Sigmoid colon (tissue), 4 donors: ENCODE results near the gene CLSTN2.

Experiments
- EP300 ChIP-seq, 4 donors: sonication (generic); formaldehyde crosslinking; IDR thresholded peaks; one replicate each; pipeline ENCODE4 v1.6.1; 2017; ENCODE audit warnings: antibody characterized with exemption in 4 of 4
- POLR2A ChIP-seq, 2 donors: fragments of 450-650 bp; IDR thresholded peaks; one replicate each; pipeline ENCODE4 v1.6.1; 2016; ENCODE audit warnings: antibody characterized with exemption in 2 of 2, mild to moderate bottlenecking in 2 of 2, moderate library complexity in 2 of 2
- TF ChIP-seq, protein P1 (sequence below), 4 experiments: fragments of 450-650 bp in 3 of 4; fragments of 200-600 bp in 1 of 4; IDR thresholded peaks; one replicate each; pipeline ENCODE4 v1.5.1; 2016 to 2019; ENCODE audit warnings: antibody characterized with exemption in 4 of 4, mild to moderate bottlenecking in 3 of 4, moderate library complexity in 2 of 4

DNA sequence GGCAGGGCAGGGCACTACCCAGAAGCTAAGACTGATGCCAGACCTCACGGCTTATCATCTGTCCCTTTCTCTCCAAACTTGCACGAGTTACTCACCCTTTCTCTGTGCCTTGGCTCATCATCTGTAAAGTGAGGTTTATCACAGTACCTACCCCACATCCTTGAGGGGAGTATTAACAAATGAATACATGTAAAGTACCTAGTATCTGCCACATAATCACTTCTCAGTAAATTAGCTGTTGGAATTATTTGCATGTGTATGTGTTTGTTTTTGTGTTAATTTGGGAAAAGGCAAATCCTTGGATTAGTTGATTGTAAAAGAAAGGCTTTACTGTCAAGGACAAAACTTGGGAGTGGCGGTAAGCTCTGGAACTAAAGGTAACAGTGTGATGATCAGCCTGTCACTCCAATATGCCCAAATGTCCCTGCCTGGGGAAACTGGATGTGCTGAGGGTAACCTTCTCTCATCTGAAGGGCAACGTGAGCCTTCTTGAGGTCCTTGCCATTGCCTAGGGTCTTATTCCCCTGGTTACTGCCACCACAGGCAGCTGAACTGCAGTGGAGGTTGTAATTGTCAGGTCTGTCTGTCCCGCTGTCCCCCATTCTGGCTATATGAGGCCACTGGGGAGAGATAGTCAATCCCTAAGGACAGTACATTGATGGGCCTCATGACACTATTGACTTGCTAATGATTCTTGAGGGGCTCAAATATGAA, 269.4 kb downstream of the CLSTN2 start:
- TF ChIP-seq POLR2A (IDR thresholded peaks at IDR 0.05) (no peak), EP300 (IDR thresholded peaks at IDR 0.05) (no peak)
- TF ChIP-seq, protein P1, sequence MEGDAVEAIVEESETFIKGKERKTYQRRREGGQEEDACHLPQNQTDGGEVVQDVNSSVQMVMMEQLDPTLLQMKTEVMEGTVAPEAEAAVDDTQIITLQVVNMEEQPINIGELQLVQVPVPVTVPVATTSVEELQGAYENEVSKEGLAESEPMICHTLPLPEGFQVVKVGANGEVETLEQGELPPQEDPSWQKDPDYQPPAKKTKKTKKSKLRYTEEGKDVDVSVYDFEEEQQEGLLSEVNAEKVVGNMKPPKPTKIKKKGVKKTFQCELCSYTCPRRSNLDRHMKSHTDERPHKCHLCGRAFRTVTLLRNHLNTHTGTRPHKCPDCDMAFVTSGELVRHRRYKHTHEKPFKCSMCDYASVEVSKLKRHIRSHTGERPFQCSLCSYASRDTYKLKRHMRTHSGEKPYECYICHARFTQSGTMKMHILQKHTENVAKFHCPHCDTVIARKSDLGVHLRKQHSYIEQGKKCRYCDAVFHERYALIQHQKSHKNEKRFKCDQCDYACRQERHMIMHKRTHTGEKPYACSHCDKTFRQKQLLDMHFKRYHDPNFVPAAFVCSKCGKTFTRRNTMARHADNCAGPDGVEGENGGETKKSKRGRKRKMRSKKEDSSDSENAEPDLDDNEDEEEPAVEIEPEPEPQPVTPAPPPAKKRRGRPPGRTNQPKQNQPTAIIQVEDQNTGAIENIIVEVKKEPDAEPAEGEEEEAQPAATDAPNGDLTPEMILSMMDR (IDR thresholded peaks at IDR 0.05) = no peak
